NB4 (cell line): ENCODE results near the gene TUFM.

Source experiments
- MAX ChIP-seq: IDR thresholded peaks from 2 replicates; pipeline ENCODE4 v1.6.1; 2011; ENCODE audit warnings: low read depth, low read length
- MYC ChIP-seq: IDR thresholded peaks from 2 replicates; pipeline ENCODE4 v1.6.1; 2011; ENCODE audit warnings: low read depth, low read length
- POLR2A ChIP-seq: IDR thresholded peaks from 2 replicates; pipeline ENCODE4 v1.6.1; 2011; ENCODE audit warnings: mild to moderate bottlenecking; ENCODE audit not compliant: insufficient read length; ENCODE audit errors: extremely low read depth
- TF ChIP-seq, protein P1 (sequence below): IDR thresholded peaks from one replicate; pipeline ENCODE4 v1.5.1; 2012; ENCODE audit warnings: low read depth, low read length

DNA sequence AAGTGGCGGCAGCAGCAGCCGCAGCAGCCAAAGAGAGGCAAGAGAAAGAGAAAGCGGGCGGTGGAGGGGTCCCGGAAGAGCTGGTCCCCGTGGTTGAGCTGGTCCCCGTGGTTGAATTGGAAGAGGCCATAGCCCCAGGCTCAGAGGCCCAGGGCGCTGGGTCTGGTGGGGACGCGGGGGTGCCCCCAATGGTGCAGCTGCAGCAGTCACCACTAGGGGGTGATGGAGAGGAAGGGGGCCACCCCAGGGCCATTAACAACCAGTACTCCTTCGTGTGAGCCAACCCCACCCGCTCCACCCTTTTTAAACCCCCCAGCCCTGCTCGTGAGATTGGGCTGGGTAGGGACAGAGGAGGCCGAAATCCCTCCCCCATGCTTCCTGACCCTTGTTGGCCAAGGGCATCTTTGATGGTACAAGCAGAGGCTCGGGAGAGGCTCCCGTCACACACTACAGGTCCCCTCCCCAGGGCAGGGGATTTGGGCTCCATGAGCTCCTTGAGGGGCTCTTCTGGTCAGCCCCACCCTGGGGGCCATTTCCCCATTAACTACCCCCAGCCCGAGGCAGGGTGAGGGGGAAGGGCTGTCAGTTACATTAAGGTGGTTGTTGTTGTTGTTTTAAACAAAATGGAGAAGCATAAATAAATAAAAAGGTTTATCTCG lies 27.5 kb upstream of the TUFM start:
- TF ChIP-seq, protein P1, sequence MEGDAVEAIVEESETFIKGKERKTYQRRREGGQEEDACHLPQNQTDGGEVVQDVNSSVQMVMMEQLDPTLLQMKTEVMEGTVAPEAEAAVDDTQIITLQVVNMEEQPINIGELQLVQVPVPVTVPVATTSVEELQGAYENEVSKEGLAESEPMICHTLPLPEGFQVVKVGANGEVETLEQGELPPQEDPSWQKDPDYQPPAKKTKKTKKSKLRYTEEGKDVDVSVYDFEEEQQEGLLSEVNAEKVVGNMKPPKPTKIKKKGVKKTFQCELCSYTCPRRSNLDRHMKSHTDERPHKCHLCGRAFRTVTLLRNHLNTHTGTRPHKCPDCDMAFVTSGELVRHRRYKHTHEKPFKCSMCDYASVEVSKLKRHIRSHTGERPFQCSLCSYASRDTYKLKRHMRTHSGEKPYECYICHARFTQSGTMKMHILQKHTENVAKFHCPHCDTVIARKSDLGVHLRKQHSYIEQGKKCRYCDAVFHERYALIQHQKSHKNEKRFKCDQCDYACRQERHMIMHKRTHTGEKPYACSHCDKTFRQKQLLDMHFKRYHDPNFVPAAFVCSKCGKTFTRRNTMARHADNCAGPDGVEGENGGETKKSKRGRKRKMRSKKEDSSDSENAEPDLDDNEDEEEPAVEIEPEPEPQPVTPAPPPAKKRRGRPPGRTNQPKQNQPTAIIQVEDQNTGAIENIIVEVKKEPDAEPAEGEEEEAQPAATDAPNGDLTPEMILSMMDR: peak; percentile 76
- no peak for TF ChIP-seq POLR2A
- no peak for TF ChIP-seq MAX
- TF ChIP-seq MYC: no peak
